ACHN (cell line): ENCODE results near the gene HOXB3.

ENCODE experiments used
- DNase-seq: peaks from one replicate; pipeline ENCODE4 v3.0.0-alpha.2; 2015
- in situ Hi-C: cut with HindIII; loops from 2 replicates; pipeline ENCODE4 v1.10.0; 2017; ENCODE audit warnings: low sequenced_read_pairs, low pct_ligation_motif_present, low pct_unique_long_range_greater_than_20kb

Gene HOXB3

GRCh38 chr17:48589831-48590606 is at the start of gene HOXB3:
TSS of gene HOXB3 (minus strand) at chr17:48590241. CDS start at chr17:48552474, 37,767 bp downstream.
- in situ Hi-C loops: no loop called here
- no peak for DNase-seq

- no peak for DNase-seq
- in situ Hi-C loops: no loop called here
Measured at GRCh38 chr17:48639136-48639535, 49.1 kb upstream of the HOXB3 start.

GRCh38 chr17:48637323-48638260 is 47.6 kb upstream of the HOXB3 start:
- in situ Hi-C loops: no loop called here
- DNase-seq: no peak

- in situ Hi-C loops: no loop called here
- DNase-seq: no peak
Measured at GRCh38 chr17:48636177-48637018, 46.4 kb upstream of the HOXB3 start.

GRCh38 chr17:48634493-48635208 is 44.6 kb upstream of the HOXB3 start:
- DNase-seq: no peak
- in situ Hi-C loops: no loop called here

- in situ Hi-C loops: no loop called here
- no peak for DNase-seq
Measured at GRCh38 chr17:48633266-48633677, 43.2 kb upstream of the HOXB3 start.

- in situ Hi-C loops: no loop called here
- DNase-seq: no peak
Measured at GRCh38 chr17:48632579-48633265, 42.7 kb upstream of the HOXB3 start.

GRCh38 chr17:48631693-48632578 is 41.9 kb upstream of the HOXB3 start:
- no peak for DNase-seq
- in situ Hi-C loops: no loop called here

- in situ Hi-C loops: no loop called here
- DNase-seq: no peak
Measured at GRCh38 chr17:48630925-48631692, 41.1 kb upstream of the HOXB3 start.

- no peak for DNase-seq
- in situ Hi-C loops: no loop called here
Measured at GRCh38 chr17:48630009-48630924, 40.2 kb upstream of the HOXB3 start.

- in situ Hi-C loops: no loop called here
- DNase-seq: no peak
Measured at GRCh38 chr17:48629411-48629759, 39.3 kb upstream of the HOXB3 start.

- in situ Hi-C loops: no loop called here
Measured at GRCh38 chr17:48628649-48629410, 38.8 kb upstream of the HOXB3 start.

GRCh38 chr17:48627623-48628521 is 37.8 kb upstream of the HOXB3 start:
- in situ Hi-C loops: no loop called here
- DNase-seq: no peak

More at GRCh38 chr17:48628649-48629410, 38.8 kb upstream of the HOXB3 start:
- no peak for DNase-seq
